Right renal pelvis (tissue), 4 donors: Measurements from ENCODE around the gene INAFM2. TPM values are rescaled to one million over a fixed set of nuclear protein-coding genes. Genes with fewer than 3 reads are reported as not detected.

Source experiments
- DNase-seq, 4 donors: peaks; one replicate each; pipeline ENCODE4 v3.0.0-alpha.2; 2013; ENCODE audit warnings: low read depth in 4 of 4, low spot score in 3 of 4, missing footprints in 1 of 4
- polyA plus RNA-seq, 4 donors: library from polyadenylated mRNA; unstranded; fragments of 120-200 nt; gene quantifications; one replicate each; pipeline ENCODE4 v1.2.1, GENCODE V29; 2013; ENCODE audit not compliant: insufficient read length in 4 of 4

The INAFM2 gene
- polyA plus RNA-seq, 4 donors: 20.1 to 23.2 (median 20.6) TPM

DNA sequence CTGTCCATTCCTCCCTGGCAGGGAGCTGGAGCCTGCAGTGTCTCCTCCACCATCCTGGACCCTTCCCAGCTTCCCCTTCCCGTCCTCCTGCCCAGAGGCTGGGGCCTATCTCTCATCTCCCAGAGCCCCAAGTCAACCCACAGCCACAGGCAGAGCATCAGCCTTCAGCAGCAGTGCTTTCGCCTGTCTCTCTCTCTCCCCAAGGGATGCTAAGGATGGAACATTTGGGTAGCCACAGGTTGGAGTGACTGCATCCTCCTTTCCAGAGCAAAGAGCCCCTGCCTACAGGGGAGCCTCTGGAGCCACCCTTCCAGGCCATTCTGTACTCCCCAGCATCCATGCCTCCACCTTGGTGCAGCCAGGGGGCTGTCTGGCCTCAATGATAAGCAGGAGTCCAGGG is 19.9 kb upstream of the INAFM2 start:
- DNase-seq: no peak

GRCh38 chr15:40305281-40305680 is 18.2 kb upstream of the INAFM2 start:
- DNase-seq: no peak

DNA sequence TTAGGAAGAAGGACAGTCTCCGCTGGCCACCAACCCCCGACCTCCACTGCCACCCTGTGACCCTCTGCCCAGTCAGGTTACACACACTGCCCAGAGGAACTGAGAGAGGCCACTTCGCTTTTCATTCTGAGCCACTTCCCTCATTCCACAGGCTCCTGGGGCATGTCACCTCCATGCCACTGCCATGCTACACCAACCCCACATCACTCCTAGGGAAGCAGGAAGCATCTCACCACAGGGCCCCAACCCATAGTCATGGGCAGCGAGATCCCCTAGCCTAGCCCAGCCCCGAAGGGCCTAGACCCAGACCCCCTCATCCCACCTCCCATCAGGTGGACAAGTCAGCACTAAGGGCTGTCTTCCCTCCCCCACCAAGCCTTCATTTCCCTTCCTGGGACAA is 17.1 kb upstream of the INAFM2 start:
- DNase-seq: no peak

GRCh38 chr15:40306908-40307307 is 16.6 kb upstream of the INAFM2 start:
- DNase-seq: no peak

- no peak for DNase-seq
Observed at GRCh38 chr15:40307421-40308211, 15.9 kb upstream of the INAFM2 start, which contains the start of gene PLCB2. PLCB2 (minus strand) TSS chr15:40307935; CDS start chr15:40307672, 263 bp downstream.

DNA sequence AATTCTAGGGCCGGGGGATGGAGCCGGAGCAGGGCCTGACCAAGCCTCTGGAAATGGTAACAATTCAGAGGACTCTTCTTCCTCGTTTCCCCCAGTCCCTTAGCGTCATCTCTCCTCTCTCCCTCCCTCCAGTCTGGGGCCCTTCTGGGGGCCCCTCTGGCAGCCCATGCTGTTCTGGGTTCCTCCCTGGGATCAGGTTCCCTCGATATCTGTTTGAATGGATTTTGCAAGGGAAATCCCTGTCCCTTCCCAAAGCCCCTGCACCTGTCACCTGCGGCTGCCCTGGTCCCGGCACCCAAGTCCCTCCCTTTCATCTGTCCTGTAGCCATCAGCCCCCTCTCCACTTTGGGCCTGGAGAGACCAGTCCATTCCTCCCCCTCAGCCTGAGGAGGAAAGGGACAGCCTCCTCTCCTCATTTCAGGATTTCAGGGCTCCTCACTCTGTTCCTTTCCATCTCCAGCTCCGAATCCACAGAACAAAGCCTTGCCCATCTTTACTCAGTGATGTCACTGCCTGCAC is 14.1 kb upstream of the INAFM2 start:
- DNase-seq: no peak

- no peak for DNase-seq
Observed at GRCh38 chr15:40310001-40310959, 13.2 kb upstream of the INAFM2 start.

GRCh38 chr15:40310993-40311392 is 12.5 kb upstream of the INAFM2 start:
- no peak for DNase-seq

DNA sequence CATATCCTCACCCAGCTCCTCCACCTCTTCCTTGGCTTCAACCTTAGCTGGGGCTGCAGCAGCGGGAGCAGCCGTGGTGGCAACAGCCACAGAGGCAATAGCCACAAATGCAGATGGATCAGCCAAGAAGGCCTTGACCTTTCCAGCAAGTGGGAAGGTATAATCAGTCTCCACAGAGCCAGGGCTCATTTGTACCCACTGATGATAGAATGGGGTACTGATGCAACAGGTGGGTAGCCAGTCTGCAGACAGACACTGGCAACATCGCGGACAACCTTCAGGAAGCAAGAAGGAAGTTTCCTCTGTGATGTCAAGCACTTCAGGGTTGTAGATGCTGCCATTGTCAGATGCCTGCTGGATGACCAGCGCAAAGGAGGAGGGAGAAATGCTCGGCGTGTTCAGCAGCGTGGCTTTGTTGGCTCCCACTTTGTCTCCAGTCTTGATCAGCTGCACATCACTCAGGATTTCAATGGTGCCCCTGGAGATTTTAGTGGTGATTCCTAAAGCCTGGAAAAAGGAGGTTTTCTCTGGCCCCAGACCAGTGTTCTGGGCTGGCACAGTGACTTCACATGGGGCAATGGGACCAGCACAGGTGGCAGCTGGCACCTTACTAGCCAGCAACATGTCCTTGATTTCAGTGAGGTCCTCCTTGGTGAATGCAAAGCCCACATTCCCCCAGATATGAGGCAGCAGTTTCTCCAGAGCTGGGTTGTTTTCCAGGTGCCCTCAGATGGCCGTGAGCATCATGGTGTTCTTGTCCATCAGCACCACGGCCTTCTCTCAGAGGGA is 10.9 kb upstream of the INAFM2 start:
- DNase-seq: no peak

DNA sequence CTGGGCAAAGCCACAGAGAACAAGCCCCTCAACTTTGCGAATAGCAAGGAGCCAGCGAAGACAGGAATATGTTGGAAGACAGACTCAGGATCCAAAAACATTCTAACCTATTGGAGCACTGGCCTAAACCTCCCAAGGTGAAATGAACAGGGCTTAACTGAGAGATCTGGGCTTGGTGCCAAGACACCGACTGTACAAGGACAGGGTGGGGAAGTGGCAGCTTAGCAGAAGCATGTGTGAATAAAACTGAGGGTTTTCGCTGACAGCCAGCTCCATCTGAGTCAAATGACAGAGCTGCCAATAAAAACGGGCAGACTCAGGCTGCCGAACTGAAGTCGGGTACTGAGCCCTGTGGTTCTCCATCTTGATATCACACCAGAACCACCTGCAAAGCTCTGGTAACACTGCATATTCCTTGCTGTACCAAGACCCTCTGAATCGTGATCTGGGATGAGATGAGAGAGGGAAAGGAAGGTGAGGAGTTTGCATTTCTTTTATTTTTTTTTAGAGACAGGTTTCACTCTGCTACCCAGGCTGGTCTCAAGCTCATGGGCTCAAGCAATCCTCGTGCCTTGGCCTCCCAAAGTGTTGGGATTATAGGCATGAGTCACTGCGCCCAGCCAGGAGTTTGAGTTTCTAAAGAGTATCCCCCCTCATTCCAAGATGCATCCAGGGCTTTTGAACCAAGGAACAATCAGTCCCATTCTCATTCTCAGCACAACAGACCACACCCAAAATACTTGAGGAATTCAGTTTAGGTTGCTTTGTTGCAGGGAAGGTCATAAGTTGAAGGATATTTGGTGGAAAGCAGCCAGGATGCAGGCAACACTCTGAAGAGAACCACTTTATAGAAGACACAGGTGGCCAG is 9.7 kb upstream of the INAFM2 start:
- DNase-seq: no peak

GRCh38 chr15:40314723-40315276 is 8.7 kb upstream of the INAFM2 start:
- no peak for DNase-seq

GRCh38 chr15:40316931-40317330 is 6.6 kb upstream of the INAFM2 start:
- DNase-seq: no peak

DNA sequence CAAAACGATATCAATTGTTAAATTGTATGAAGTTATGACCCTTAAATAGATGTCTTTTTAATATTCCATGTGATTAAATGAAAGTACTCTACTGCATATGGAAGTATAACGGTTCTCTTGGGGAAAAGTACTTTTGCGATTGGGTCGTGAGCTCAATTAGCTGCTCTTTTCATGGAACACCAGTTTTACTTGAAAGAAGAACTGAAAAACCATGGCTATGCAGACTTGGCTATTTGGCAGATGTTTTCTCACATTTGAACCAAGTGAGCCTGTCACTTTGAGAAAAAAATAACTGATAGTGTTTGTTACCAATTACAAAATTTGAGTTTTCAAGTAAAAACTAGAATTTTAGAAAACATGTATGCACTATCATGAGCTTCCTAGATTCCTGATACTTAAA is 5.9 kb upstream of the INAFM2 start:
- no peak for DNase-seq

GRCh38 chr15:40320409-40320808 is 3.1 kb upstream of the INAFM2 start:
- DNase-seq: no peak

DNA sequence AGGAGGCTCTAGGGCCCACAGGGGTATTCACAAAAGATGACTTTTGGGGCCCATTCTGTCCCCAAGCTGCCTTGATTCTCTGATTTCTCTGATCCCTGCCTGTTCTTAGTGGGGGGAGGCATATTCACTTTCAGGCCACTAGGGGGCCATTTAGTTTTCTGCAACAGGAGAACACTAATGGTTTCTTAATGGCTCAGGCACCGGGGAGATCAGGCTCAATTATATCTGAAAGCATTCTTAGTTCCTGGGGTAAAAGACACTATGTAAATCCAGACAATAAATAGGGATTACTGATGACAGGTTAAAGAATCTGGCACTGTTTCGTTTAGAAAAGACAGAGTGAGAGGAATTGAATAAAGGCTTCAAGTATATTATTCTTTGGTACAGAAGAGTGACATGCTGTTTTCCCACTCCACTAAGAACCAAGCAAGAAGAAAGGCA is 2.5 kb upstream of the INAFM2 start:
- DNase-seq: no peak

GRCh38 chr15:40322531-40323238 is 807 bp upstream of the INAFM2 start:
- no peak for DNase-seq

GRCh38 chr15:40323953-40324937 is 753 bp downstream of the INAFM2 start:
- no peak for DNase-seq
